ENCODE results near the gene MRPL2.

MRPL2 gene

DNA sequence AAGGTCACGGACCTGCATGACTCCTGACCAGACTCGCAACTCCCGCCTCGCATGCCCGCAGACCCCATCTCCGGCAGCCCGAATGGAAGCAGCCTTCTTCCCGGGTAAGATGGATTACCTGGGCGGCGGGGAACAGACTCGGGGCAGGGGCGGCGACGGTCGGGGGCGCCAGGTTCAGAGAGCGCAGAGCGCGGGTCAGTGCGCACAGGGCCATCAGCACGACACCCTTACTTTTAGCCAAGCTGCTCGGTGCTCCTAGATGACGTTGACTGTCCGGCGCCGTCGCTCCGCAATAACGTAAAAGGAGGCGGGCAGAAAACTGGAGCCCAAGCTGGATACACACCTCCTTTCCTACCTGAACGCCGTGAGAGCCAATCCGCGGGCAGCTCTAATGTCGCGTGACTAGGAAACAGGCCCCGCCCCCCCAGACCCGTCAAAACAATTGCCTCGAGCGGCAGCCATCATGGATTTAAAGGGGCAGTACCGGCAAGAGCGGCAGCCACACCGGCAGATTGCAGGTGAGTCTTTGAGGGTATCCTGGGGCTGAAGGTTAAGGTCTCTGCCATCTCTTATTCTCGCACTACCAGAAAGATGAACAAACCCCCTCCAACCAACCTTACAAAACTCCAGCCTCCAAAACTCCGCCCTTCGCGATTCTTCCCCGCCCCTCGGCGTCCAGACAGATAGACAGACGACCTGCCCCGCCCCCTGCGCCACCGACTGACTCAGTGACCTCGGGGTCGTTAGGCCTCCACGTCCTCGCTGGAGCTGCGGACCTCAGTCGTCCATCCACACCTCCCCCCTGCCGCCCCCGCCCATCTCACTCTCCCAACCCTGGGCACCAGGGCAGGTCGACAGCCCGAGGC lies at the start of gene MRPL2, which contains the start of gene KLC4:
MRPL2 (minus strand) TSS at position 267 of the 866 bp plus-strand sequence; CDS start at position 214, 53 bp downstream.
KLC4 (plus strand) TSS at position 464 of the 866 bp plus-strand sequence. CDS start 1,705 bp downstream, outside the sequence.
- TF ChIP-seq, protein P1, sequence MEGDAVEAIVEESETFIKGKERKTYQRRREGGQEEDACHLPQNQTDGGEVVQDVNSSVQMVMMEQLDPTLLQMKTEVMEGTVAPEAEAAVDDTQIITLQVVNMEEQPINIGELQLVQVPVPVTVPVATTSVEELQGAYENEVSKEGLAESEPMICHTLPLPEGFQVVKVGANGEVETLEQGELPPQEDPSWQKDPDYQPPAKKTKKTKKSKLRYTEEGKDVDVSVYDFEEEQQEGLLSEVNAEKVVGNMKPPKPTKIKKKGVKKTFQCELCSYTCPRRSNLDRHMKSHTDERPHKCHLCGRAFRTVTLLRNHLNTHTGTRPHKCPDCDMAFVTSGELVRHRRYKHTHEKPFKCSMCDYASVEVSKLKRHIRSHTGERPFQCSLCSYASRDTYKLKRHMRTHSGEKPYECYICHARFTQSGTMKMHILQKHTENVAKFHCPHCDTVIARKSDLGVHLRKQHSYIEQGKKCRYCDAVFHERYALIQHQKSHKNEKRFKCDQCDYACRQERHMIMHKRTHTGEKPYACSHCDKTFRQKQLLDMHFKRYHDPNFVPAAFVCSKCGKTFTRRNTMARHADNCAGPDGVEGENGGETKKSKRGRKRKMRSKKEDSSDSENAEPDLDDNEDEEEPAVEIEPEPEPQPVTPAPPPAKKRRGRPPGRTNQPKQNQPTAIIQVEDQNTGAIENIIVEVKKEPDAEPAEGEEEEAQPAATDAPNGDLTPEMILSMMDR (IDR thresholded peaks at IDR 0.05) = no peak

DNA sequence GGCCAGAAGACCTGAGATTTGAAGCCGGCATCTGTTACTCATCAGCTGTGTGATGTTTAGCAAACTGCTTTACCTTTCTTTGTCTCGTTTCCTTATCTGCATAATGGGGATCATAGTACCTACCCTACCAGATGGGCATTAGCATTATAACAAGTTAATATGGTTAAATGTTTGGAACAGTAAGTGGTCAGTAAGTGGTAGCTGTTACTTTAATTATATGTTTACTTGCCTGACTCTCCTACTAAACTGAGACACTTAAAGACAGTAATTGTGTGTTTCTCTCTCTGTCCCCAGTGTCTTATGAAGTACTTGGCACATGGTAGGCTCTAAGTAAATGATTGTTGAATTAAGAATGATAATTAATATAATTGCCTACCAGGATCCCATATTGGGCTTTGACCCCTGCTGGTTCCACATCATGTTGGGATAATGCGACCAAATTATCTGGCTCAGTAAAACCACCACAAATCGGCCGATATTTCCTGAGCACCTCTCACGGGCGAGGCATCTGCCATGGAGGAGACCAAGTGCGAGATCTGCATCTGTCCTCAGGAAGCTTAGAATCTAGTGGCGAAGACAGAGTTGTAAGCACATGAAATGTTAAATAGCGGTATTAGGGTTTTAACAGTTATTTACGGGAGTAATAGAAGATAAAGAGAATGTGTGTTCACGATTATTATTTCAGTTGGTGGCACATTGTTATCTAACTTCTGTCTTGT lies 48.3 kb upstream of the MRPL2 start:
- TF ChIP-seq, protein P1 (IDR thresholded peaks at IDR 0.05) = no peak

DNA sequence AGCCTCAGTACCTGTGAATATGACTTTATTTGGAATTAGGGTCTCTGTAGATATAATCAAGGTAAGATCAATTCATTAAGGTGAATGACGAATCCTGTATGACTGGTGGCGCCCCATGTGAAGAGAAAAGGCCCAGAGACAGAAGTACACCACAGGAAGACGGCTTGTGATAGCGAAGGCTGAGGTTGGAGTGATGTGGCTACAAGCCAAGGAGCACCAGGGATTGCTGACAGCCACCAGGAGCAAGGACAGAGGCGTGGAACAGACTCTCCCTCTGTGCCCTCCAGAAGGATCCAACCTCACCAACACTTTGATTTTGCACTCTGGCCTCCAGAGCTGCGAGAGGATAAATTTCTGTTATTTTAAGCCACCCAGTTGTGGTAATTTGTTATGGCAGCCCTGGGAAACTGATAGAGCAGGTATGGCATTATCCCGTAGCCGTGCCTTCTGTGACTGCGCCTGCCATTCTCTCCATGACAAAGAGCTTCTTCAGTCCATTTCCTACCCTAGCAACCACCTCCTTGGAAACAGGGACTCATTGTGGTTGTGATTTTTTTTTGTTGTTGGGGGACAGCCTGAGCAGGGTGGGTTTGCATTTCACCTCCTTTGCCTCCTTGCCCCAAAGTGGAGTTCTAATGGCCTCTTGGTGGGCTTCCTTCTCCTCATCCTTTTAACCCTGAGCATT lies 46.4 kb upstream of the MRPL2 start:
- TF ChIP-seq, protein P1 (IDR thresholded peaks at IDR 0.05) = no peak

DNA sequence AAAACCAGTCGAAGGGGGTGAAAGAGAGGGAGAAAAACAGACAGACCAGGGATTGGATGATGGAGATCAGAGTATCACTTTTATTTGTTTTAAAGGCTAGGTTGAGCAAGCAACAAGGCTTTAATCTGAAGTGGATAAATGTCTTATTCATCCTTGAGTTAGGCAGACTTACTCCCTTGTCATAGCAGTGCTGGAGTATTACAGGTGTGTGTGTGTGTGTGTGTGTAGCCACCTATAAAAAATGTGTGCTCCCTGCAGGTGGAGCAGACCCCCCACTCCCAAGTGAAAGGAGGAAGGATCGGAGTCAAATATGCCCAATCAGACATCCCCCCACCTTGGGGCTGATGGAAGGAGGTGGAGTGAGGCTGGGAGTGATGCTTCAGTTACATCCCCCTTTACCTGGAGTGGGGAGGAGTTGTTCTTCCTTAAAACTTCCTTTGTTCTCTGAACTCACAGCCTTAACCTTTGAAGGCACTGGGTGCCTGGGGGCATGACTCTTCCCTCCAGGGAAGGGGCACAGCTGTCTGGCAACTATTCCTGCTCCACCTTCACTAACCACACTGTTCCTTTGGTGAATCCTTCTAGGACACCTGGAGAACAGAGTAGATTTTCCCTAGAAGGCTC lies 44.1 kb upstream of the MRPL2 start:
- TF ChIP-seq, protein P1 (IDR thresholded peaks at IDR 0.05) = no peak

DNA sequence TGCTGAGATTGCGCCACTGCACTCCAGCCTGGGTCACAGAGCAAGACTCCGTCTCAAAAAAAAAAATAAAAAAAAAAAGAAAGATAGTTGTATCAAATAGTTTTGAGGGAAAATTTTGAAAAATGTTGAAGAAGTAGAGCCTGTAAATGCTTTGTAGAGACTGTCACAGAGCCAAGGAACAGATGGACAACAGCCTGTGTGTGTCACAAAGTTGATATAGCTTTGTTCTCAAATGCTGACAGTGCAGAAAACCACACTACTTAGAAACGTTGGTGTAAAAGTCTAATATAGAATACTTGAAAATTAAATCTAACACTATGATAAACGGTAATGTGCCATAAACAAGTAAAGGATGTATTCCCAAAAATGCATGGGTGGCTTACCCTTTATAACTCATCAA lies 42.3 kb upstream of the MRPL2 start:
- TF ChIP-seq, protein P1 (IDR thresholded peaks at IDR 0.05) = no peak

DNA sequence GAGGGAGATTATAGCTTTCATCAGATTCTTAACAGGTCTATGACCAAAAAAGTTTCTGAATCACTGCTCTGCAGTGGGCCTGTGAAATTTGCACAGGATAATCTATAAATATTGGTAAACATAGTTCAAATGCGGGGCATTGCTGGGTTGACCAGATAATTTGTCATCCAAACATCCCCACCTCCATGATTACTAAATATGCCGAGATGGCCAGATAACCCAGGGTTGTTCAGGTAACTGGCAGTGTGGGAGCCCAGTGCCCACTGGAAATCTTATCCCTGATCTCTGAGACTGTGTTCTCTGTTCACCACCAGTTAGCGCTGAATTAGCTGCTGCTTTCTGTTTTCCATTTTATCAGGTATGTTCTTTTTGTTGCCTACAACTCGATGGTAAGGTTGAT lies 38.3 kb upstream of the MRPL2 start:
- TF ChIP-seq, protein P1 (IDR thresholded peaks at IDR 0.05) = no peak

DNA sequence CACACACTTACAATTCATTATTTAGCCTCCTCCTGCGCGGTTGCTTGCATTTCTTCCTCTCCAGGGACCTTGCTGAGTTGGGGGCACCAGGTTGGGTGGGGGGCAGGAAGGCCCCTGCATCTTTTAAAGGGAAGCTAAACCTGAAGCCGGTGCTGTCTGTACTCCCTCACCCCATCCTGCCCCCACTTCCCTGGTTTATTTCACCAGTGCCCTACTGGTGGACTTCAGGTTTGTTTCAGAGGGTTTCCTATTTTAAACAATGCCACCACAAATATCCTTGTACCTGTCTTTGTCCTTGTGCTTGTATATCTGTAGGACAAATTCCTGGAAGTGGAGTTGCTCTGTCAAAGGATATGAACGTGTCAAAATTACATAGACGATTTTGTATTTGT lies 37.9 kb upstream of the MRPL2 start:
- TF ChIP-seq, protein P1 (IDR thresholded peaks at IDR 0.05) = no peak

All from LNCAP (cell line).